SK-N-SH treated with all-trans-retinoic acid at 6 μM for 48 hours (cell line): Measurements from ENCODE around the gene PLS3.

ENCODE experiments used
- ATAC-seq: fragments of 200-7000 bp; cut with Tn5 transposase; 3 replicates; pipeline ENCODE4 v1.9.1; 2020; ENCODE audit warnings: mild to moderate bottlenecking, moderate library complexity
- ARNTL ChIP-seq: fragments of 450-650 bp; formaldehyde crosslinking; IDR thresholded peaks from 2 replicates; pipeline ENCODE4 v1.5.0; 2020; ENCODE audit warnings: low read depth, mild to moderate bottlenecking, moderate library complexity, borderline replicate concordance
- BACH2 ChIP-seq: fragments of 250-450 bp; sonication (Bioruptor Pico); IDR thresholded peaks from 2 replicates; pipeline ENCODE4 v1.9.0; 2021; ENCODE audit warnings: mild to moderate bottlenecking, borderline replicate concordance
- CREB5 ChIP-seq: fragments of 250-450 bp; sonication (Bioruptor Pico); IDR thresholded peaks from 2 replicates; pipeline ENCODE4 v1.5.1; 2020; ENCODE audit warnings: low read depth, mild to moderate bottlenecking, moderate library complexity
- CSDC2 ChIP-seq: fragments of 250-450 bp; sonication (Bioruptor Pico); IDR thresholded peaks from 2 replicates; pipeline ENCODE4 v1.5.0; 2020; ENCODE audit warnings: mild to moderate bottlenecking, moderate library complexity
- CSRNP3 ChIP-seq: fragments of 250-450 bp; sonication (Bioruptor Pico); IDR thresholded peaks from 2 replicates; pipeline ENCODE4 v1.5.1; 2021; ENCODE audit warnings: mild to moderate bottlenecking, moderate library complexity
- ESRRG ChIP-seq: fragments of 250-450 bp; sonication (Bioruptor Pico); IDR thresholded peaks from 2 replicates; pipeline ENCODE4 v1.6.1; 2021; ENCODE audit warnings: mild to moderate bottlenecking
- GLIS3 ChIP-seq: fragments of 250-450 bp; sonication (Bioruptor Pico); IDR thresholded peaks from 2 replicates; pipeline ENCODE4 v1.5.0; 2020; ENCODE audit warnings: mild to moderate bottlenecking, moderate library complexity
- ISL1 ChIP-seq: fragments of 250-450 bp; sonication (Bioruptor Pico); IDR thresholded peaks from 2 replicates; pipeline ENCODE4 v2.1.2; 2022; ENCODE audit warnings: mild to moderate bottlenecking, moderate library complexity
- OSR1 ChIP-seq: fragments of 250-450 bp; sonication (Bioruptor Pico); IDR thresholded peaks from 2 replicates; pipeline ENCODE4 v1.8.0; 2022; ENCODE audit warnings: moderate library complexity, mild to moderate bottlenecking, inconsistent platforms
- PATZ1 ChIP-seq: fragments of 250-450 bp; sonication (Bioruptor Pico); IDR thresholded peaks from 2 replicates; pipeline ENCODE4 v1.8.0; 2020; ENCODE audit warnings: mild to moderate bottlenecking, moderate library complexity, borderline replicate concordance
- POU6F1 ChIP-seq: fragments of 250-450 bp; sonication (Bioruptor Pico); IDR thresholded peaks from 2 replicates; pipeline ENCODE4 v1.8.0; 2021; ENCODE audit warnings: low read depth, mild to moderate bottlenecking, moderate library complexity, borderline replicate concordance
- PPARA ChIP-seq: fragments of 250-450 bp; sonication (Bioruptor Pico); IDR thresholded peaks from 2 replicates; pipeline ENCODE4 v1.5.0; 2020; ENCODE audit warnings: mild to moderate bottlenecking, borderline replicate concordance
- RARB ChIP-seq: fragments of 250-450 bp; sonication (Bioruptor Pico); IDR thresholded peaks from 2 replicates; pipeline ENCODE4 v1.8.0; 2021; ENCODE audit warnings: mild to moderate bottlenecking, moderate library complexity
- SNAI2 ChIP-seq: fragments of 250-450 bp; sonication (Bioruptor Pico); IDR thresholded peaks from 2 replicates; pipeline ENCODE4 v1.5.0; 2020; ENCODE audit warnings: mild to moderate bottlenecking, moderate library complexity
- TCF4 ChIP-seq: fragments of 250-450 bp; sonication (Bioruptor Pico); IDR thresholded peaks from 2 replicates; pipeline ENCODE4 v1.8.0; 2021; ENCODE audit warnings: mild to moderate bottlenecking, moderate library complexity, borderline replicate concordance
- TOX ChIP-seq: fragments of 250-450 bp; sonication (Bioruptor Pico); IDR thresholded peaks from 2 replicates; pipeline ENCODE4 v1.8.0; 2021; ENCODE audit warnings: mild to moderate bottlenecking, moderate library complexity, borderline replicate concordance
- ZC3H10 ChIP-seq: fragments of 250-450 bp; sonication (Bioruptor Pico); IDR thresholded peaks from 2 replicates; pipeline ENCODE4 v1.5.1; 2021; ENCODE audit warnings: mild to moderate bottlenecking, moderate library complexity
- ZFP3 ChIP-seq: fragments of 250-450 bp; sonication (Bioruptor Pico); IDR thresholded peaks from 2 replicates; pipeline ENCODE4 v1.5.0; 2020; ENCODE audit warnings: mild to moderate bottlenecking, moderate library complexity
- ZFP30 ChIP-seq: fragments of 450-650 bp; formaldehyde crosslinking; IDR thresholded peaks from 2 replicates; pipeline ENCODE4 v1.5.0; 2022; ENCODE audit warnings: mild to moderate bottlenecking, moderate library complexity
- ZNF565 ChIP-seq: fragments of 450-650 bp; formaldehyde crosslinking; conservative IDR thresholded peaks from 2 replicates; pipeline ENCODE4 v1.5.0; 2020; ENCODE audit warnings: low read depth, mild to moderate bottlenecking, moderate library complexity
- ZNF70 ChIP-seq: fragments of 450-650 bp; formaldehyde crosslinking; IDR thresholded peaks from 2 replicates; pipeline ENCODE4 v1.5.0; 2020; ENCODE audit warnings: mild to moderate bottlenecking, moderate library complexity
- ZNF8 ChIP-seq: fragments of 450-650 bp; formaldehyde crosslinking; IDR thresholded peaks from 2 replicates; pipeline ENCODE4 v1.5.0; 2020; ENCODE audit warnings: mild to moderate bottlenecking, moderate library complexity

The PLS3 gene

GRCh38 chrX:115616943-115617563, 56.1 kb downstream of the PLS3 start:
- ATAC-seq = peak; percentile 68
- TF ChIP-seq CREB5 (CRISPR knock-in tag) (no peak), PATZ1 (no peak), ESRRG (no peak), TCF4 (CRISPR knock-in tag) (no peak), ISL1 (no peak), SNAI2 (no peak), ZNF70 (CRISPR knock-in tag) (no peak), ZFP3 (CRISPR knock-in tag) (no peak), GLIS3 (CRISPR knock-in tag) (no peak), ZNF8 (CRISPR knock-in tag) (no peak), OSR1 (CRISPR knock-in tag) (no peak), TOX (CRISPR knock-in tag) (no peak), ARNTL (CRISPR knock-in tag) (no peak), CSDC2 (CRISPR knock-in tag) (no peak), RARB (CRISPR knock-in tag) (no peak), PPARA (CRISPR knock-in tag) (no peak), ZFP30 (no peak), POU6F1 (CRISPR knock-in tag) (no peak), ZC3H10 (CRISPR knock-in tag) (no peak), ZNF565 (CRISPR knock-in tag) (no peak)
- TF ChIP-seq, all 23 proteins: peak for 0

GRCh38 chrX:115622534-115622933, 61.6 kb downstream of the PLS3 start:
- TF ChIP-seq ARNTL (CRISPR knock-in tag) = no peak
- TF ChIP-seq PPARA (CRISPR knock-in tag) = no peak
- no peak for TF ChIP-seq ZNF565 (CRISPR knock-in tag)
- TF ChIP-seq ZFP30 = no peak
- TF ChIP-seq CSRNP3 (CRISPR knock-in tag) = no peak
- no peak for TF ChIP-seq ZNF8 (CRISPR knock-in tag)
- no peak for TF ChIP-seq CREB5 (CRISPR knock-in tag)
- no peak for TF ChIP-seq BACH2 (CRISPR knock-in tag)
- no peak for TF ChIP-seq GLIS3 (CRISPR knock-in tag)
- no peak for TF ChIP-seq TOX (CRISPR knock-in tag)
- no peak for ATAC-seq

- ATAC-seq = no peak
Measured at GRCh38 chrX:115624916-115625315, 63.9 kb downstream of the PLS3 start.

More at GRCh38 chrX:115624916-115625315, 63.9 kb downstream of the PLS3 start:
- TF ChIP-seq ZFP30 (no peak), OSR1 (CRISPR knock-in tag) (no peak), PPARA (CRISPR knock-in tag) (no peak), TOX (CRISPR knock-in tag) (no peak), ZFP3 (CRISPR knock-in tag) (no peak), ZNF8 (CRISPR knock-in tag) (no peak), RARB (CRISPR knock-in tag) (no peak), CSDC2 (CRISPR knock-in tag) (no peak), ZC3H10 (CRISPR knock-in tag) (no peak), SNAI2 (no peak), CREB5 (CRISPR knock-in tag) (no peak), POU6F1 (CRISPR knock-in tag) (no peak), TCF4 (CRISPR knock-in tag) (no peak), BACH2 (CRISPR knock-in tag) (no peak), ESRRG (no peak), ARNTL (CRISPR knock-in tag) (no peak), GLIS3 (CRISPR knock-in tag) (no peak), CSRNP3 (CRISPR knock-in tag) (no peak), ZNF70 (CRISPR knock-in tag) (no peak), ISL1 (no peak)
- TF ChIP-seq, all 23 proteins: peak for 0
